GM21423 (cell line): Measurements from ENCODE around the gene ADGRD1.

Experiments used
- ATAC-seq: cut with Tn5 transposase; IDR thresholded peaks from one replicate; pipeline ENCODE4 v1.9.1; 2021; ENCODE audit warnings: mild to moderate bottlenecking, moderate library complexity; ENCODE audit not compliant: unreplicated experiment

The ADGRD1 gene

GRCh38 chr12:131005161-131006035 is 51.7 kb downstream of the ADGRD1 start:
- no peak for ATAC-seq

GRCh38 chr12:131006036-131006735 is 52.5 kb downstream of the ADGRD1 start:
- ATAC-seq, result no peak

- ATAC-seq, result no peak
Observed at GRCh38 chr12:131007031-131007739, 53.5 kb downstream of the ADGRD1 start.

- ATAC-seq, result no peak
Observed at GRCh38 chr12:131007740-131008117, 54.0 kb downstream of the ADGRD1 start.

GRCh38 chr12:131008131-131008912 is 54.6 kb downstream of the ADGRD1 start:
- no peak for ATAC-seq

GRCh38 chr12:131008913-131009270 is 55.2 kb downstream of the ADGRD1 start:
- ATAC-seq, result no peak

- ATAC-seq, result no peak
Observed at GRCh38 chr12:131009595-131010395, 56.1 kb downstream of the ADGRD1 start.

GRCh38 chr12:131010396-131011131 is 56.9 kb downstream of the ADGRD1 start:
- no peak for ATAC-seq

GRCh38 chr12:131011165-131012079 is 57.7 kb downstream of the ADGRD1 start:
- no peak for ATAC-seq

GRCh38 chr12:131012279-131013069 is 58.8 kb downstream of the ADGRD1 start:
- ATAC-seq, result no peak

GRCh38 chr12:131013118-131013517 is 59.4 kb downstream of the ADGRD1 start:
- ATAC-seq, result no peak

GRCh38 chr12:131014343-131014742 is 60.6 kb downstream of the ADGRD1 start:
- no peak for ATAC-seq

- ATAC-seq, result no peak
Observed at GRCh38 chr12:131015581-131016337, 62.1 kb downstream of the ADGRD1 start.

GRCh38 chr12:131017477-131017991 is 63.8 kb downstream of the ADGRD1 start:
- no peak for ATAC-seq

- no peak for ATAC-seq
Observed at GRCh38 chr12:131018019-131018620, 64.4 kb downstream of the ADGRD1 start.

GRCh38 chr12:131018808-131019397 is 65.2 kb downstream of the ADGRD1 start:
- no peak for ATAC-seq
